Chondrocyte (in vitro differentiated cells): Measurements from ENCODE around the gene PRRC1. TPM values are rescaled to one million over a fixed set of nuclear protein-coding genes. Genes with fewer than 3 reads are reported as not detected.

ENCODE experiments used
- DNase-seq: peaks from one replicate; pipeline ENCODE4 v3.0.0; 2021; ENCODE audit warnings: mixed read lengths, low spot score
- H3K27ac Mint-ChIP-seq: one replicate; pipeline ENCODE4 v1.8.0; 2021; ENCODE audit warnings: mild to moderate bottlenecking, moderate library complexity, mixed read lengths; ENCODE audit not compliant: unreplicated experiment
- H3K27me3 Mint-ChIP-seq: 2 replicates; pipeline ENCODE4 v1.8.0; 2021; ENCODE audit warnings: low read depth, mixed read lengths
- H3K36me3 Mint-ChIP-seq: 2 replicates; pipeline ENCODE4 v1.8.0; 2021; ENCODE audit warnings: low read depth, mixed read lengths
- H3K4me1 Mint-ChIP-seq: 2 replicates; pipeline ENCODE4 v1.8.0; 2021; ENCODE audit warnings: low read depth, mild to moderate bottlenecking, mixed read lengths
- H3K4me3 Mint-ChIP-seq: one replicate; pipeline ENCODE4 v1.8.0; 2021; ENCODE audit warnings: mild to moderate bottlenecking, moderate library complexity, mixed read lengths; ENCODE audit not compliant: unreplicated experiment
- H3K9me3 Mint-ChIP-seq: 2 replicates; pipeline ENCODE4 v1.8.0; 2021; ENCODE audit warnings: low read depth, mixed read lengths
- total RNA-seq: library from RNA; stranded (reverse); gene quantifications from 3 replicates; pipeline ENCODE4 v1.2.1, GENCODE V29; 2021
- TF ChIP-seq, protein P1 (sequence below): fragments of 200-600 bp; sonication (generic); IDR thresholded peaks from 2 replicates; pipeline ENCODE4 v1.5.0; 2021; ENCODE audit warnings: antibody characterized with exemption, mild to moderate bottlenecking, moderate library complexity

The PRRC1 gene
- total RNA-seq, 1 donor from 2014 or later: 109 TPM

DNA sequence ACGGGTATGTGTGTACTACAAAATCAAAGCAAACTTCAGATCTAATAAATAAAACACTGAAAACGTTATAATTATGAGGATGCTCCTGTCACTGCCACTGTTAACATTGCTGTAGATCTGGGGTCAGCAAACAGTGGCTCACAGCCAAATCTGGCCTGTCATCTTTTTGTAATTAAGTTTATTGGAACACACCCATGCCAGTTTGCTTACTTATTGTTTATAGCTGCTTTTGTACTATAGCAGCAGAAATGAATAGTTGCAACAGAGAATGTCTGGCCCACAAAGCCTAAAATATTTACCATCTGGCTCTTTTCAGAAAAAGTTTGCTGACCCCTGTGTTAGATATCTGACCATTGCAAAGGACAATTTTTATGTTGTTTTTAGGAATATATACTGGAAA lies 32.1 kb downstream of the PRRC1 start:
- peaks cover 38% of the 10 kb centered on the region for H3K36me3 Mint-ChIP-seq
- TF ChIP-seq, protein P1, sequence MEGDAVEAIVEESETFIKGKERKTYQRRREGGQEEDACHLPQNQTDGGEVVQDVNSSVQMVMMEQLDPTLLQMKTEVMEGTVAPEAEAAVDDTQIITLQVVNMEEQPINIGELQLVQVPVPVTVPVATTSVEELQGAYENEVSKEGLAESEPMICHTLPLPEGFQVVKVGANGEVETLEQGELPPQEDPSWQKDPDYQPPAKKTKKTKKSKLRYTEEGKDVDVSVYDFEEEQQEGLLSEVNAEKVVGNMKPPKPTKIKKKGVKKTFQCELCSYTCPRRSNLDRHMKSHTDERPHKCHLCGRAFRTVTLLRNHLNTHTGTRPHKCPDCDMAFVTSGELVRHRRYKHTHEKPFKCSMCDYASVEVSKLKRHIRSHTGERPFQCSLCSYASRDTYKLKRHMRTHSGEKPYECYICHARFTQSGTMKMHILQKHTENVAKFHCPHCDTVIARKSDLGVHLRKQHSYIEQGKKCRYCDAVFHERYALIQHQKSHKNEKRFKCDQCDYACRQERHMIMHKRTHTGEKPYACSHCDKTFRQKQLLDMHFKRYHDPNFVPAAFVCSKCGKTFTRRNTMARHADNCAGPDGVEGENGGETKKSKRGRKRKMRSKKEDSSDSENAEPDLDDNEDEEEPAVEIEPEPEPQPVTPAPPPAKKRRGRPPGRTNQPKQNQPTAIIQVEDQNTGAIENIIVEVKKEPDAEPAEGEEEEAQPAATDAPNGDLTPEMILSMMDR: no peak
- H3K9me3 Mint-ChIP-seq: no peaks in the 10 kb centered on the region
- peaks cover 15% of the 10 kb centered on the region for H3K4me1 Mint-ChIP-seq
- DNase-seq: no peak
- no peak overlapping the region for H3K27ac Mint-ChIP-seq
- no peaks in the 10 kb centered on the region for H3K27me3 Mint-ChIP-seq
- no peak overlapping the region for H3K4me3 Mint-ChIP-seq

DNA sequence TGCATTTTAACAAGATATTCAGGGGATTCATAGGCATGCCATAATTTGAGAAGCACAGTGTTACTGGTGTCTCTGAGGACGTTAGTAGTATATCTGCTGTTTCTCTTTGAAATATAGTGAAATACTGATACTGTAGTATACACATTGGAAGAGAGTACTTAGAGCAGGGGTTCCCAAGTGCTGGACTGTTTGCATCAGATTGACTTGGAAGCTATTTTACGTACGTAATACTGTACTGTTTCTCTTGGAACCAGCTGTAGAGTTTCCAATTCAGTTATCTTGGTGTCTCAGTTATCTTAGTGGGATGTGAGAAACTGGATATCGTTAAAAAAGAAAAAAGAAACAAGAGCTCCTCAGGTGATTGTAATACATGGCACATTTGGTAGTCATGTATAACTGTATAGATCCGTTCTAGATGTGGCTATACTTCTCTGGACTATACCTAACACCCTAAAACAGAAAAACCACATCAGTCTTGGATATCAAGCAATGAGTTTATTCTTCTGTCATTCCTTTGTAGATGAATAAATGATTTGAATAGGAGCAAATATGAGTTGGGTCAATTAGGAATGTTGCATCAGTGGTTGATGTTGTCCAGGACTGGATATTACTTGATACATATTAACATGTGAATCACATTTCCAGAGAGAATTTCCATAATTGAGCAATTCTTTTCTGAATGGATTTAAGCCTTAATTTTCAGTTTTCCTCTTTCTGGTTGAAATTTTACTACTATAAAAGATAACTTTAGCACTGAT lies 33.4 kb downstream of the PRRC1 start:
- H3K36me3 Mint-ChIP-seq: peaks cover 38% of the 10 kb centered on the region
- no peak overlapping the region for H3K4me3 Mint-ChIP-seq
- H3K27ac Mint-ChIP-seq: no peak overlapping the region
- H3K27me3 Mint-ChIP-seq: no peaks in the 10 kb centered on the region
- no peak for DNase-seq
- no peaks in the 10 kb centered on the region for H3K9me3 Mint-ChIP-seq
- H3K4me1 Mint-ChIP-seq: peaks cover 21% of the 10 kb centered on the region
- TF ChIP-seq, protein P1: no peak

DNA sequence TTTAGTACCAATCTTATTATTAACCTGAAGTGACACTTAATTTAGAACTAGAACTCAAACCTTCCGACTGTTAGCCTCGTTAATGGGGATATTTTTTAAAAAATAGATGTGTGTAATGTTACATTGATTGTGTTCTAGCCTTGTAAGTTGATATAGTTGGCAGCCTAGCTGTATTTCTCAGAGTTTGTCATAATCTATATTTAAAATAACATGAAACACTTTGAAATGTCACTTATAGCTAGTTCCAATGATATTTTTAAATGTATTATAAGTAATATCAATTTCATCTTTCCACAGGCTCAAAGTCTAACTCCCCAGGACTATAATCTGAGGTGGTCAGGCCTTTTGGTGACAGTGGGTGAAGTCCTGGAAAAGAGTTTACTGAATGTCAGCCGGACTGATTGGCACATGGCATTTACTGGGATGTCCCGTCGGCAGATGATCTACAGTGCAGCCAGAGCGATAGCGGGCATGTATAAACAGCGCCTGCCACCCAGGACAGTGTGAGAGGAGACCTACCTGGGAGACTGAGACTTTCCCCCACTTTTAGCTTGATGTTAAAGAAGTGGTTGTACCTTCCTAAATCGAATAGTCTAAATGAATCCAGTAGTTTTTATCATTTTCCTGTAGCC lies 34.1 kb downstream of the PRRC1 start:
- Mint-ChIP-seq H3K4me1 (peaks cover 19% of the 10 kb centered on the region), H3K4me3 (no peak overlapping the region), H3K27me3 (no peaks in the 10 kb centered on the region), H3K9me3 (no peaks in the 10 kb centered on the region), H3K36me3 (peaks cover 36% of the 10 kb centered on the region), H3K27ac (no peak overlapping the region)
- no peak for DNase-seq
- TF ChIP-seq, protein P1: no peak

DNA sequence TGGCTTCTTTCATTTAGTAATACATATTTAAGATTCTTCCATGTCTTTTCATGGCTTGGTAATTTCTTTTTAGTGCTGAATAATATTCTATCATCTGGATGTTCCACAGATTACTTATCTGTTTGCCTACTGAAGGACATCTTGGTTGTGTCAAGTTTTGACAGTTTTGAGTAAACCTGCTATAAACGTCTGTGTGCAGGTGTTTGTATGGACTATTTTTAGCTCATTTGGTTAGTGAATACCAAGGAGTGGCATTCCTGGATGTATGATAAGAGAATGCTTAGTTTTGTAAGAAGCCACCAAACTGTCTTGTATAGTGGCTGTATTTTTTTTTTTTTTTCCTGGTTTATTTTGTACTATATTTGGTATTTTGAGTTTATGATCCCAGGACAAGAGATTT lies 38.4 kb downstream of the PRRC1 start:
- Mint-ChIP-seq H3K4me1 (peaks cover 16% of the 10 kb centered on the region), H3K4me3 (no peak overlapping the region), H3K9me3 (no peaks in the 10 kb centered on the region), H3K36me3 (peaks cover 23% of the 10 kb centered on the region), H3K27me3 (no peaks in the 10 kb centered on the region), H3K27ac (peak overlapping the region; percentile 23)
- DNase-seq: no peak
- TF ChIP-seq, protein P1: no peak

DNA sequence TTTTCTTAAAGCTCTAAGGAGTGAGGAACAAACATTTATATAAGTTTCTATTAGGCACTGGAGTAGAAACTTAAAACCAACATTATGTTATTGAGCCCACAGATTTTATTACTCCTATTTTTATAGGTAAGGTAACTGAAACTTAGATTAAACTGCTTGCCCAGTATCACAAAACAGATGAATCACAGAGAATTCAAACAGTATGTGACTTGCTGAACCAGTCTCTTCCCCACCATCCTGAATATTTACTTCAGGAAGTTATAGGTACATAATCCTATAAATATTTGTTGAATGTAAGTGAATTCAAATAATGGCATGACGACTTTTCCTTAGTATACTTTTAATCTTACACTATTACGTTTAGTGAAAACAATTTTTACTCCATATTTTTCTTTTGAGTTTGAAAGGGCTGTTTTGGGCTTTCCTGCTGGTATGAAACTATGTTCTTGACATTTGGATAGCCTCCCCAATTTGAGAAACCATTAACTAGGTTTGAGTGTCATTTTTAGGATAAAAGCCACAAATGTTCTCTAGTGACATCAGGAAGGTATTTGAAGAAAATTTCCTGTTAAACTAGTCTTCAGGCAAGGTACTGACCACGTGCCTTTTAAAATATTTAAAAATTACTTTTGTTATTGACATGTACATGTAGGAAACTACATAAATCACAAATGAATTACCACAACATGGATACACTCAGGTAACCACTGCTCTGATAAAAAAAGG lies 39.3 kb downstream of the PRRC1 start:
- no peak for DNase-seq
- peaks cover 24% of the 10 kb centered on the region for H3K4me1 Mint-ChIP-seq
- TF ChIP-seq, protein P1: no peak

More for the DNA sequence above, 39.3 kb downstream of the PRRC1 start:
- H3K9me3 Mint-ChIP-seq: no peaks in the 10 kb centered on the region
- H3K36me3 Mint-ChIP-seq: peaks cover 20% of the 10 kb centered on the region
- H3K27me3 Mint-ChIP-seq: no peaks in the 10 kb centered on the region
- H3K4me3 Mint-ChIP-seq: no peak overlapping the region
- no peak overlapping the region for H3K27ac Mint-ChIP-seq
